ENCODE results near the gene EXT2. TPM values are rescaled to one million over a fixed set of nuclear protein-coding genes. Genes with fewer than 3 reads are reported as not detected.

EXT2 gene
- polyA plus RNA-seq, 1 donor from 2014 or later, result 77.5 TPM

GRCh38 chr11:44266056-44266780 is 170.7 kb downstream of the EXT2 start:
- no peak overlapping the region for H3K4me2 ChIP-seq (ENCODE audit: low read length)
- no peak overlapping the region for H3K9ac ChIP-seq (ENCODE audit: low read length)
- no peak overlapping the region for H3K27ac ChIP-seq (ENCODE audit: low read length)
- TF ChIP-seq POLR2AphosphoS5 (IDR thresholded peaks at IDR 0.05) (no peak), TAF1 (IDR thresholded peaks at IDR 0.05; ENCODE audit: low read depth) (no peak), CTCF (IDR thresholded peaks at IDR 0.05; ENCODE audit: poor library complexity, severe bottlenecking) (no peak), EZH2 (IDR thresholded peaks at IDR 0.05; ENCODE audit: borderline replicate concordance, insufficient read depth, low read length, poor library complexity, severe bottlenecking) (no peak), SMC3 (conservative IDR thresholded peaks at IDR 0.05; ENCODE audit: poor library complexity) (no peak), REST (IDR thresholded peaks at IDR 0.05; ENCODE audit: borderline replicate concordance) (no peak), EP300 (conservative IDR thresholded peaks at IDR 0.05; ENCODE audit: poor library complexity, severe bottlenecking) (no peak), MXI1 (conservative IDR thresholded peaks at IDR 0.05; ENCODE audit: poor library complexity, severe bottlenecking) (no peak), RAD21 (conservative IDR thresholded peaks at IDR 0.05) (no peak)
- H3K79me2 ChIP-seq (replicated peaks; ENCODE audit: insufficient read depth, low read length), result no peaks in the 10 kb centered on the region
- H3K9me2 ChIP-seq (ENCODE audit: insufficient read depth, low read length), result no peaks in the 10 kb centered on the region
- no peaks in the 10 kb centered on the region for H3K27me3 ChIP-seq (ENCODE audit: insufficient read depth, low read depth, low read length)
- H3K9me3 ChIP-seq (ENCODE audit: low read length), result no peaks in the 10 kb centered on the region
- no peak overlapping the region for H2AFZ ChIP-seq (ENCODE audit: low read depth, low read length)
- H3K36me3 ChIP-seq (ENCODE audit: insufficient read depth, low read length), result no peaks in the 10 kb centered on the region
- no peaks in the 10 kb centered on the region for H4K20me1 ChIP-seq (ENCODE audit: insufficient read depth)
- no peaks in the 10 kb centered on the region for H3F3A ChIP-seq (ENCODE audit: insufficient read depth, low read length, poor library complexity, severe bottlenecking)
- H3K4me3 ChIP-seq (ENCODE audit: low read length), result no peak overlapping the region

GRCh38 chr11:44267006-44267749 is 171.7 kb downstream of the EXT2 start:
- H3K79me2 ChIP-seq (replicated peaks; ENCODE audit: insufficient read depth, low read length), result no peaks in the 10 kb centered on the region

More at GRCh38 chr11:44267006-44267749, 171.7 kb downstream of the EXT2 start:
- Histone ChIP-seq H3K4me3 (ENCODE audit: low read length) (no peak overlapping the region), H3K27me3 (ENCODE audit: insufficient read depth, low read depth, low read length) (no peaks in the 10 kb centered on the region), H3K27ac (ENCODE audit: low read length) (no peak overlapping the region), H3K36me3 (ENCODE audit: insufficient read depth, low read length) (no peaks in the 10 kb centered on the region), H4K20me1 (ENCODE audit: insufficient read depth) (no peaks in the 10 kb centered on the region), H3F3A (ENCODE audit: insufficient read depth, low read length, poor library complexity, severe bottlenecking) (no peaks in the 10 kb centered on the region), H2AFZ (ENCODE audit: low read depth, low read length) (no peak overlapping the region), H3K9me3 (ENCODE audit: low read length) (no peaks in the 10 kb centered on the region), H3K9ac (ENCODE audit: low read length) (no peak overlapping the region), H3K9me2 (ENCODE audit: insufficient read depth, low read length) (no peaks in the 10 kb centered on the region), H3K4me2 (ENCODE audit: low read length) (no peak overlapping the region)
- TF ChIP-seq TAF1 (IDR thresholded peaks at IDR 0.05; ENCODE audit: low read depth) (no peak), POLR2AphosphoS5 (IDR thresholded peaks at IDR 0.05) (no peak), MXI1 (conservative IDR thresholded peaks at IDR 0.05; ENCODE audit: poor library complexity, severe bottlenecking) (no peak), SMC3 (conservative IDR thresholded peaks at IDR 0.05; ENCODE audit: poor library complexity) (no peak), RAD21 (conservative IDR thresholded peaks at IDR 0.05) (no peak), EZH2 (IDR thresholded peaks at IDR 0.05; ENCODE audit: borderline replicate concordance, insufficient read depth, low read length, poor library complexity, severe bottlenecking) (no peak), REST (IDR thresholded peaks at IDR 0.05; ENCODE audit: borderline replicate concordance) (no peak), EP300 (conservative IDR thresholded peaks at IDR 0.05; ENCODE audit: poor library complexity, severe bottlenecking) (no peak), CTCF (IDR thresholded peaks at IDR 0.05; ENCODE audit: poor library complexity, severe bottlenecking) (no peak)

All from neural cell (in vitro differentiated cells).